Left renal pelvis (tissue), 4 donors: Measurements from ENCODE around the gene BCL2L13. TPM values are rescaled to one million over a fixed set of nuclear protein-coding genes. Genes with fewer than 3 reads are reported as not detected.

Experiments used
- DNase-seq, 4 donors: peaks; one replicate each; pipeline ENCODE4 v3.0.0-alpha.2; 2013; ENCODE audit warnings: low read depth in 4 of 4, low spot score in 3 of 4
- polyA plus RNA-seq, 4 donors: library from polyadenylated mRNA; unstranded; fragments of 120-200 nt; gene quantifications; one replicate each; pipeline ENCODE4 v1.2.1, GENCODE V29; 2013; ENCODE audit not compliant: insufficient read length in 4 of 4

The BCL2L13 gene
- polyA plus RNA-seq: 10 to 100 TPM; 26.2 to 49.0 (median 44.2) TPM

- peak; percentile 84 to 90 (median 86) for DNase-seq
Measured at GRCh38 chr22:17638432-17639246, at the start of gene BCL2L13. Gene BCL2L13, plus strand, starts transcription at chr22:17638757. Its CDS starts 16,955 bp downstream, at chr22:17655712.

GRCh38 chr22:17589810-17590375 is 48.7 kb upstream of the BCL2L13 start:
- DNase-seq: no peak

GRCh38 chr22:17590586-17590985 is 48.0 kb upstream of the BCL2L13 start:
- no peak for DNase-seq

- no peak for DNase-seq
Measured at GRCh38 chr22:17592201-17592600, 46.4 kb upstream of the BCL2L13 start.

GRCh38 chr22:17596226-17596625 is 42.3 kb upstream of the BCL2L13 start:
- no peak for DNase-seq

GRCh38 chr22:17597217-17597616 is 41.3 kb upstream of the BCL2L13 start:
- DNase-seq: no peak

- no peak for DNase-seq
Measured at GRCh38 chr22:17598318-17598717, 40.2 kb upstream of the BCL2L13 start.

- DNase-seq: no peak
Measured at GRCh38 chr22:17601031-17601430, 37.5 kb upstream of the BCL2L13 start.

- DNase-seq: no peak
Measured at GRCh38 chr22:17603668-17604067, 34.9 kb upstream of the BCL2L13 start.

GRCh38 chr22:17606496-17606895 is 32.1 kb upstream of the BCL2L13 start:
- DNase-seq: no peak

- no peak for DNase-seq
Measured at GRCh38 chr22:17607891-17608521, 30.6 kb upstream of the BCL2L13 start.

- DNase-seq: no peak
Measured at GRCh38 chr22:17612057-17612456, 26.5 kb upstream of the BCL2L13 start.

GRCh38 chr22:17613280-17613679 is 25.3 kb upstream of the BCL2L13 start:
- DNase-seq: no peak

- DNase-seq: no peak
Measured at GRCh38 chr22:17627961-17628405, 10.6 kb upstream of the BCL2L13 start.

- DNase-seq: peak; percentile 88 to 94 (median 92)
Measured at GRCh38 chr22:17628406-17629172, 10.0 kb upstream of the BCL2L13 start, which contains the start of gene ATP6V1E1. Gene ATP6V1E1, minus strand, starts transcription at chr22:17628749. Its CDS starts 114 bp downstream, at chr22:17628635.

- no peak for DNase-seq
Measured at GRCh38 chr22:17629173-17629489, 9.4 kb upstream of the BCL2L13 start.

GRCh38 chr22:17629641-17630040 is 8.9 kb upstream of the BCL2L13 start:
- no peak for DNase-seq

GRCh38 chr22:17631076-17631565 is 7.4 kb upstream of the BCL2L13 start:
- no peak for DNase-seq

GRCh38 chr22:17633217-17633997 is 5.2 kb upstream of the BCL2L13 start:
- DNase-seq: no peak

GRCh38 chr22:17633998-17634323 is 4.6 kb upstream of the BCL2L13 start:
- DNase-seq: no peak
